Stimulated activated memory B cell treated with anti-CD40 and anti-IgM and Interleukin-4, amounts not matched to agents 10 μg/mL and 1 μg/mL and 100 μg/mL, for 72 hours (primary cell): ENCODE data around the gene DIS3L2.

Experiments
- ATAC-seq: fragments of 150-1000 bp; cut with Tn5 transposase; 2 replicates; pipeline ENCODE4 v1.10.0; 2021
- H3K27ac Mint-ChIP-seq: one replicate; pipeline ENCODE4 v1.8.0; 2022; ENCODE audit warnings: mild to moderate bottlenecking, mixed read lengths
- H3K27me3 Mint-ChIP-seq: one replicate; pipeline ENCODE4 v1.8.0; 2022; ENCODE audit warnings: mixed read lengths
- H3K36me3 Mint-ChIP-seq: one replicate; pipeline ENCODE4 v1.8.0; 2022; ENCODE audit warnings: mixed read lengths
- H3K4me1 Mint-ChIP-seq: one replicate; pipeline ENCODE4 v1.8.0; 2022; ENCODE audit warnings: mixed read lengths
- H3K4me3 Mint-ChIP-seq: one replicate; pipeline ENCODE4 v1.8.0; 2022; ENCODE audit warnings: mild to moderate bottlenecking, moderate library complexity, mixed read lengths
- H3K9me3 Mint-ChIP-seq: one replicate; pipeline ENCODE4 v1.8.0; 2022; ENCODE audit warnings: mixed read lengths

Gene DIS3L2

GRCh38 chr2:231925303-231926179, 36.0 kb upstream of the DIS3L2 start:
- Mint-ChIP-seq H3K27ac (no peak overlapping the region), H3K4me1 (peaks cover 25% of the 10 kb centered on the region), H3K4me3 (peak overlapping the region; percentile 51), H3K9me3 (no peaks in the 10 kb centered on the region), H3K36me3 (no peaks in the 10 kb centered on the region), H3K27me3 (peaks cover 74% of the 10 kb centered on the region)
- peak; percentile 74 for ATAC-seq

GRCh38 chr2:231926180-231926741, 35.3 kb upstream of the DIS3L2 start, which contains the start of gene NPPC:
Gene NPPC, minus strand, starts transcription at chr2:231926396. Its CDS starts 147 bp downstream, at chr2:231926249.
- peak within 1 kb of the TSS; percentile 51 for H3K4me3 Mint-ChIP-seq
- H3K4me1 Mint-ChIP-seq = peaks cover 25% of the 10 kb centered on the region
- peaks cover 76% of the 10 kb centered on the region for H3K27me3 Mint-ChIP-seq
- no peaks in the 10 kb centered on the region for H3K36me3 Mint-ChIP-seq
- no peak within 1 kb of the TSS for H3K27ac Mint-ChIP-seq
- peak; percentile 58 for ATAC-seq
- no peaks in the 10 kb centered on the region for H3K9me3 Mint-ChIP-seq

- H3K9me3 Mint-ChIP-seq = no peaks in the 10 kb centered on the region
- H3K4me3 Mint-ChIP-seq = peak overlapping the region; percentile 48
- H3K27ac Mint-ChIP-seq = no peak overlapping the region
- H3K27me3 Mint-ChIP-seq = peaks cover 76% of the 10 kb centered on the region
- ATAC-seq = no peak
- H3K36me3 Mint-ChIP-seq = no peaks in the 10 kb centered on the region
- H3K4me1 Mint-ChIP-seq = peaks cover 25% of the 10 kb centered on the region
Measured at GRCh38 chr2:231926761-231927565, 34.5 kb upstream of the DIS3L2 start.

- Mint-ChIP-seq H3K27ac (no peak overlapping the region), H3K27me3 (peaks cover 74% of the 10 kb centered on the region), H3K36me3 (no peaks in the 10 kb centered on the region), H3K4me1 (peaks cover 25% of the 10 kb centered on the region), H3K4me3 (no peak overlapping the region), H3K9me3 (no peaks in the 10 kb centered on the region)
- no peak for ATAC-seq
Measured at GRCh38 chr2:231927566-231927890, 34.0 kb upstream of the DIS3L2 start.

GRCh38 chr2:231928481-231928880, 33.0 kb upstream of the DIS3L2 start:
- peaks cover 77% of the 10 kb centered on the region for H3K27me3 Mint-ChIP-seq
- H3K27ac Mint-ChIP-seq = no peak overlapping the region
- peaks cover 35% of the 10 kb centered on the region for H3K4me1 Mint-ChIP-seq
- no peaks in the 10 kb centered on the region for H3K9me3 Mint-ChIP-seq
- ATAC-seq = no peak
- H3K4me3 Mint-ChIP-seq = no peak overlapping the region
- no peaks in the 10 kb centered on the region for H3K36me3 Mint-ChIP-seq

- H3K36me3 Mint-ChIP-seq = no peaks in the 10 kb centered on the region
- H3K27me3 Mint-ChIP-seq = peaks cover 74% of the 10 kb centered on the region
- no peak for ATAC-seq
- H3K9me3 Mint-ChIP-seq = no peaks in the 10 kb centered on the region
- peaks cover 33% of the 10 kb centered on the region for H3K4me1 Mint-ChIP-seq
- H3K4me3 Mint-ChIP-seq = no peak overlapping the region
- H3K27ac Mint-ChIP-seq = no peak overlapping the region
Measured at GRCh38 chr2:231928901-231929725, 32.4 kb upstream of the DIS3L2 start.

- peaks cover 31% of the 10 kb centered on the region for H3K4me1 Mint-ChIP-seq
- no peak for ATAC-seq
- no peaks in the 10 kb centered on the region for H3K36me3 Mint-ChIP-seq
- H3K9me3 Mint-ChIP-seq = no peaks in the 10 kb centered on the region
- no peak overlapping the region for H3K27ac Mint-ChIP-seq
- no peak overlapping the region for H3K4me3 Mint-ChIP-seq
- H3K27me3 Mint-ChIP-seq = peaks cover 64% of the 10 kb centered on the region
Measured at GRCh38 chr2:231929961-231930592, 31.4 kb upstream of the DIS3L2 start.

- H3K27me3 Mint-ChIP-seq = peaks cover 64% of the 10 kb centered on the region
- H3K27ac Mint-ChIP-seq = no peak overlapping the region
- peaks cover 31% of the 10 kb centered on the region for H3K4me1 Mint-ChIP-seq
- no peak overlapping the region for H3K4me3 Mint-ChIP-seq
- H3K36me3 Mint-ChIP-seq = no peaks in the 10 kb centered on the region
- H3K9me3 Mint-ChIP-seq = no peaks in the 10 kb centered on the region
- ATAC-seq = no peak
Measured at GRCh38 chr2:231930593-231931281, 30.8 kb upstream of the DIS3L2 start.

GRCh38 chr2:231931481-231931915, 30.0 kb upstream of the DIS3L2 start:
- Mint-ChIP-seq H3K4me1 (peaks cover 29% of the 10 kb centered on the region), H3K9me3 (no peaks in the 10 kb centered on the region), H3K27me3 (peaks cover 62% of the 10 kb centered on the region), H3K27ac (no peak overlapping the region), H3K4me3 (no peak overlapping the region), H3K36me3 (no peaks in the 10 kb centered on the region)
- no peak for ATAC-seq

GRCh38 chr2:231932711-231932970, 28.9 kb upstream of the DIS3L2 start:
- Mint-ChIP-seq H3K9me3 (no peaks in the 10 kb centered on the region), H3K4me3 (no peak overlapping the region), H3K27ac (no peak overlapping the region), H3K36me3 (no peaks in the 10 kb centered on the region), H3K4me1 (peaks cover 18% of the 10 kb centered on the region), H3K27me3 (peaks cover 50% of the 10 kb centered on the region)
- no peak for ATAC-seq

- Mint-ChIP-seq H3K27me3 (peaks cover 44% of the 10 kb centered on the region), H3K4me1 (peaks cover 18% of the 10 kb centered on the region), H3K4me3 (no peak overlapping the region)
Measured at GRCh38 chr2:231932985-231933915, 28.3 kb upstream of the DIS3L2 start.

GRCh38 chr2:231933916-231934401, 27.6 kb upstream of the DIS3L2 start:
- Mint-ChIP-seq H3K27me3 (peaks cover 37% of the 10 kb centered on the region), H3K9me3 (no peaks in the 10 kb centered on the region), H3K4me3 (no peak overlapping the region), H3K36me3 (no peaks in the 10 kb centered on the region), H3K4me1 (peaks cover 18% of the 10 kb centered on the region), H3K27ac (no peak overlapping the region)
- no peak for ATAC-seq

More at GRCh38 chr2:231932985-231933915, 28.3 kb upstream of the DIS3L2 start:
- H3K9me3 Mint-ChIP-seq = no peaks in the 10 kb centered on the region
- ATAC-seq = no peak
- H3K36me3 Mint-ChIP-seq = no peaks in the 10 kb centered on the region
- H3K27ac Mint-ChIP-seq = no peak overlapping the region
